Natural killer cell (primary cell): Measurements from ENCODE around the gene TBPL1. TPM values are rescaled to one million over a fixed set of nuclear protein-coding genes. Genes with fewer than 3 reads are reported as not detected.

Experiments
- ATAC-seq, 3 donors: fragments of 150-1000 bp in 2 of 3; fragments of 200-7000 bp in 1 of 3; cut with Tn5 transposase; 1 replicate in 1 of 3; 2 replicates in 2 of 3; pipeline ENCODE4 v1.10.0; 2021; ENCODE audit warnings: mild to moderate bottlenecking in 2 of 3, moderate library complexity in 2 of 3
- DNase-seq, 2 donors: peaks; one replicate each; pipeline versions ENCODE4 v3.0.0 to v3.0.0-alpha.2; 2013 to 2021; ENCODE audit warnings: mixed read lengths in 1 of 2
- H3K27ac ChIP-seq: one replicate; pipeline ENCODE4 v1.5.1; 2013; ENCODE audit warnings: mild to moderate bottlenecking, low read length
- H3K27me3 ChIP-seq: one replicate; pipeline ENCODE4 v1.6.1; 2013; ENCODE audit warnings: low read length; ENCODE audit not compliant: control insufficient read depth, insufficient read depth
- H3K36me3 ChIP-seq: one replicate; pipeline ENCODE4 v1.6.1; 2013; ENCODE audit warnings: low read length; ENCODE audit not compliant: control insufficient read depth, insufficient read depth
- H3K4me1 ChIP-seq: one replicate; pipeline ENCODE4 v1.6.1; 2013; ENCODE audit warnings: low read length; ENCODE audit not compliant: control insufficient read depth, insufficient read depth
- H3K4me3 ChIP-seq: one replicate; pipeline ENCODE4 v1.5.1; 2013; ENCODE audit warnings: low read length
- H3K9me3 ChIP-seq: one replicate; pipeline ENCODE4 v1.6.1; 2013; ENCODE audit warnings: low read length; ENCODE audit not compliant: control insufficient read depth, insufficient read depth
- H3K27ac Mint-ChIP-seq, 2 donors: one replicate each; pipeline ENCODE4 v1.8.0; 2022; ENCODE audit warnings: mild to moderate bottlenecking in 2 of 2, mixed read lengths in 2 of 2, moderate library complexity in 1 of 2
- H3K27me3 Mint-ChIP-seq, 2 donors: one replicate each; pipeline ENCODE4 v1.8.0; 2022; ENCODE audit warnings: low read depth in 2 of 2, mixed read lengths in 2 of 2
- H3K36me3 Mint-ChIP-seq: one replicate; pipeline ENCODE4 v1.8.0; 2022; ENCODE audit warnings: mixed read lengths
- H3K4me1 Mint-ChIP-seq, 2 donors: one replicate each; pipeline ENCODE4 v1.8.0; 2022; ENCODE audit warnings: mixed read lengths in 2 of 2
- H3K4me3 Mint-ChIP-seq: one replicate; pipeline ENCODE4 v1.8.0; 2022; ENCODE audit warnings: mild to moderate bottlenecking, moderate library complexity, mixed read lengths
- H3K9me3 Mint-ChIP-seq, 2 donors: one replicate each; pipeline ENCODE4 v1.8.0; 2022; ENCODE audit warnings: mixed read lengths in 2 of 2
- WGBS: methylation state at CpG from one replicate; pipeline ENCODE4 v1.1.7; 2013; ENCODE audit warnings: missing lambda C conversion rate; ENCODE audit not compliant: insufficient coverage; 5-methylcytosine and 5-hydroxymethylcytosine counted together
- intact Hi-C: fragments of 100-400 bp; cut with micrococcal nuclease; formaldehyde crosslinking; loops from one replicate; pipeline ENCODE4 v1.14.2; 2022
- total RNA-seq, 4 donors: library from RNA; stranded (reverse); fragments of 120-200 nt in 1 of 4; gene quantifications; one replicate each; pipeline versions ENCODE4 v1.2.3 to v1.2.4, GENCODE V29; 2013 to 2022
- TF ChIP-seq, protein P1 (sequence below): fragments of 200-600 bp; IDR thresholded peaks from one replicate; pipeline ENCODE4 v1.8.0; 2022; ENCODE audit warnings: antibody characterized with exemption

TBPL1 gene
- total RNA-seq, 3 donors from 2014 or later (not counting 1 experiment from before 2014, with no cell fraction given) = 54.8 to 71.0 (median 59.9) TPM

- H3K4me3 Mint-ChIP-seq = no peak overlapping the region
- Histone ChIP-seq H3K27ac (no peak overlapping the region), H3K27me3 (peaks cover 2% of the 10 kb centered on the region), H3K9me3 (no peaks in the 10 kb centered on the region), H3K4me1 (no peaks in the 10 kb centered on the region), H3K4me3 (no peak overlapping the region), H3K36me3 (no peaks in the 10 kb centered on the region)
- ATAC-seq (no peak), DNase-seq (no peak)
- peaks cover 9 to 27% of the 10 kb centered on the region in 2 donors for H3K27me3 Mint-ChIP-seq
- WGBS = 68% methylated on average over 2 of the region's 3 CpGs
- H3K4me1 Mint-ChIP-seq = no peaks in the 10 kb centered on the region
- intact Hi-C loops = no loop called here
- TF ChIP-seq, protein P1, sequence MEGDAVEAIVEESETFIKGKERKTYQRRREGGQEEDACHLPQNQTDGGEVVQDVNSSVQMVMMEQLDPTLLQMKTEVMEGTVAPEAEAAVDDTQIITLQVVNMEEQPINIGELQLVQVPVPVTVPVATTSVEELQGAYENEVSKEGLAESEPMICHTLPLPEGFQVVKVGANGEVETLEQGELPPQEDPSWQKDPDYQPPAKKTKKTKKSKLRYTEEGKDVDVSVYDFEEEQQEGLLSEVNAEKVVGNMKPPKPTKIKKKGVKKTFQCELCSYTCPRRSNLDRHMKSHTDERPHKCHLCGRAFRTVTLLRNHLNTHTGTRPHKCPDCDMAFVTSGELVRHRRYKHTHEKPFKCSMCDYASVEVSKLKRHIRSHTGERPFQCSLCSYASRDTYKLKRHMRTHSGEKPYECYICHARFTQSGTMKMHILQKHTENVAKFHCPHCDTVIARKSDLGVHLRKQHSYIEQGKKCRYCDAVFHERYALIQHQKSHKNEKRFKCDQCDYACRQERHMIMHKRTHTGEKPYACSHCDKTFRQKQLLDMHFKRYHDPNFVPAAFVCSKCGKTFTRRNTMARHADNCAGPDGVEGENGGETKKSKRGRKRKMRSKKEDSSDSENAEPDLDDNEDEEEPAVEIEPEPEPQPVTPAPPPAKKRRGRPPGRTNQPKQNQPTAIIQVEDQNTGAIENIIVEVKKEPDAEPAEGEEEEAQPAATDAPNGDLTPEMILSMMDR = no peak
- H3K27ac Mint-ChIP-seq = no peak overlapping the region
- H3K9me3 Mint-ChIP-seq = no peaks in the 10 kb centered on the region
- no peaks in the 10 kb centered on the region for H3K36me3 Mint-ChIP-seq
These were observed 7.9 kb upstream of the TBPL1 start for GRCh38 chr6:133945158-133945557.

- no peak overlapping the region for H3K27ac ChIP-seq
- no peak for DNase-seq
- intact Hi-C loops = no loop called here
- 100% methylated on average over 1 of the region's 1 CpG for whole genome bisulfite sequencing
- Mint-ChIP-seq H3K27me3 (peaks cover 5 to 8% of the 10 kb centered on the region in 2 donors), H3K36me3 (no peaks in the 10 kb centered on the region), H3K9me3 (no peaks in the 10 kb centered on the region), H3K4me3 (no peak overlapping the region), H3K27ac (no peak overlapping the region), H3K4me1 (peaks cover 9 to 11% of the 10 kb centered on the region in 2 donors)
- no peak overlapping the region for H3K4me3 ChIP-seq
- H3K36me3 ChIP-seq = no peaks in the 10 kb centered on the region
- H3K9me3 ChIP-seq = no peaks in the 10 kb centered on the region
- ATAC-seq = no peak
- TF ChIP-seq, protein P1 = no peak
- no peaks in the 10 kb centered on the region for H3K27me3 ChIP-seq
- no peaks in the 10 kb centered on the region for H3K4me1 ChIP-seq
These were observed 5.6 kb upstream of the TBPL1 start for GRCh38 chr6:133947302-133947900.

GRCh38 chr6:133948472-133948871, 4.6 kb upstream of the TBPL1 start:
- H3K27me3 Mint-ChIP-seq = peaks cover 5 to 8% of the 10 kb centered on the region in 2 donors
- H3K27me3 ChIP-seq = no peaks in the 10 kb centered on the region
- H3K4me3 ChIP-seq = no peak overlapping the region
- H3K4me1 Mint-ChIP-seq = peaks cover 12 to 17% of the 10 kb centered on the region in 2 donors
- ATAC-seq = no peak
- H3K4me3 Mint-ChIP-seq = no peak overlapping the region
- no peaks in the 10 kb centered on the region for H3K36me3 ChIP-seq
- 100% methylated on average over 2 of the region's 2 CpGs for whole genome bisulfite sequencing
- TF ChIP-seq, protein P1 = no peak
- H3K4me1 ChIP-seq = no peaks in the 10 kb centered on the region
- DNase-seq = no peak
- no peak overlapping the region for H3K27ac ChIP-seq
- no peak overlapping the region for H3K27ac Mint-ChIP-seq
- no peaks in the 10 kb centered on the region for H3K9me3 Mint-ChIP-seq
- intact Hi-C loops = no loop called here
- no peaks in the 10 kb centered on the region for H3K36me3 Mint-ChIP-seq
- no peaks in the 10 kb centered on the region for H3K9me3 ChIP-seq

DNA sequence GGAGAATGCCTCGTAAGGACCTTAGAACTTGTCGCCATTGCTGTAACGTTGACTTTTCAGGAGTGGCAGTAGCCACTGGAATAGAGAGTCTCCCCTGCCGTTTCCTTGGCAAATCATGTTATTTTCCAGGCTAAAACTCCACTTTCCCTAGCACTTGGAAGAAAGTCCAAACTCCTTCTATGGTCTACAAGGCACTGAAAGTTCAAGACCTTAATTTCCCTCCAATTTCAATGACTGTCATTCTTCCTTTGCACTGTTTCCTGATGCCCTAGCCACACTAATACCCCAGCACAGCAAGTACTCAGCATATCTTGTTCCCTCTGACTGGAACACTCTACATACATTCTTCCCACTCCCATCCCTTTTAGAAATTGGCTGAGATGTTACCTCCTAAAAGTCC, 1.8 kb upstream of the TBPL1 start:
- peak overlapping the region; percentile 94 to 95 for H3K27ac Mint-ChIP-seq
- intact Hi-C loops = loop anchor here (5.0 to 10.0 kb wide), 2 partner anchors 1139 to 1544 kb away; partner anchors contain the start of genes AHI1 and RPS12
- no peak for ATAC-seq
- no peaks in the 10 kb centered on the region for H3K36me3 Mint-ChIP-seq
- peak overlapping the region; percentile 94 for H3K4me3 Mint-ChIP-seq
- H3K36me3 ChIP-seq = no peaks in the 10 kb centered on the region
- peaks cover 36 to 42% of the 10 kb centered on the region in 2 donors for H3K4me1 Mint-ChIP-seq
- H3K27me3 ChIP-seq = no peaks in the 10 kb centered on the region
- 93% methylated on average over 4 of the region's 4 CpGs for WGBS
- H3K9me3 ChIP-seq = no peaks in the 10 kb centered on the region
- H3K4me3 ChIP-seq = peak overlapping the region; percentile 69
- TF ChIP-seq, protein P1 = no peak
- peak in 1 of 2 donors; percentile 12 for DNase-seq
- peaks cover 8% of the 10 kb centered on the region for H3K4me1 ChIP-seq
- H3K27ac ChIP-seq = peak overlapping the region; percentile 73
- H3K9me3 Mint-ChIP-seq = no peaks in the 10 kb centered on the region
- H3K27me3 Mint-ChIP-seq = peaks cover 0 to 1% of the 10 kb centered on the region in 2 donors
